Activated T-cell treated with anti-CD3 and anti-CD28 coated beads for 48 hours (primary cell): ENCODE results near the gene DCTN5.

ENCODE experiments used
- DNase-seq: peaks from one replicate; pipeline ENCODE4 v3.0.0-alpha.2; 2020; ENCODE audit warnings: low read depth

DCTN5 gene

GRCh38 chr16:23663918-23664317, 22.7 kb downstream of the DCTN5 start:
- DNase-seq = no peak

DNA sequence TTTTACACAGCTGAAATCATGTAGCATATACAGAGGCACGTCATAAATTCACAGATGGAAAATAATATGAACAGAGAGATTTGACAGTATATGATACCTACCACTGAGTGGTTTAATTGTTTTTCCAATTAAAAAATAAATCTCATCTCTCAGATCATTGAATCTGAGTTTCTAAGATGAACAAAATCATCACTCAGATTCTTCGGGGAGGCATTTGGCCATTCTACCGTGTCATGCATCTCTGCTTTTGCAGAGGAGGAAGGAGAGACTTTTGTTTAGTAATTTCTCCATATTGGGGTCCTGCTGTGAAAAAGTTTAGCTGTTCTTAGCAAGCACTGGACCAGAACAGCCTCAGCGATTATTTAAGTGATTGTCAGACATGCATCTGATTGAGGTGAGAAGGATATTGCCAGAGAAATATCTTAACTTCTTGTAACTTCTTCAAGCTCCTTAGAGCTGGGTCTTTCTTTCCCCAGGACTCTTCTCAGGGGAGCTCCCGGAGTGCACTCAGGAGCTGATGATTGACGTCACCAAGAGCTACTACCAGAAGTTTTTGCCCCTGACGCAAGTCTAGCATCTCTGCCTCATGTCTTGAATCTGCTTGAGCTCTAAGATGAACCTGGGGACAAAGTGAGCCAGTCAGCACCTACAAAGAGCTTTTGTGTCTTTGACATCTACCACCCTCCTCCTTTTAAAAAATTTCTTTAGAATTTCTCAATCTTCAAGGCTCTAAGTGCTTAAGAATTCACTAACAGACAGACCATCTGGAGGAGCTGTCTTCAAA, 25.5 kb downstream of the DCTN5 start:
- DNase-seq = no peak

DNA sequence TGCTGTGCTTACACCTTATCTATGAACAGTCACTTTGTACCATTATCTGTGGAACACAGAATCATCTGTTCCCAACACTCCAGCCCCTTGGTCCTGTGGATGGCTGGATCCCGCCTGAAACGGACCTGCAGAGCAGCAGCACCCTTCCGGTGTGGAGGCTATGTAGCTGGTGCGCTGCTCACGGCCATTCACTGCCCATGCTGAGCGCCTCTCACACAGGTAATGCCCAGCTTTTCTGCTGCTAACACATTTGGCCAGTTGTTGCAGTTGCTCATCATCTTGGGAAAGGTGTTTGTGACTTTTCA, 26.0 kb downstream of the DCTN5 start:
- DNase-seq = no peak

DNA sequence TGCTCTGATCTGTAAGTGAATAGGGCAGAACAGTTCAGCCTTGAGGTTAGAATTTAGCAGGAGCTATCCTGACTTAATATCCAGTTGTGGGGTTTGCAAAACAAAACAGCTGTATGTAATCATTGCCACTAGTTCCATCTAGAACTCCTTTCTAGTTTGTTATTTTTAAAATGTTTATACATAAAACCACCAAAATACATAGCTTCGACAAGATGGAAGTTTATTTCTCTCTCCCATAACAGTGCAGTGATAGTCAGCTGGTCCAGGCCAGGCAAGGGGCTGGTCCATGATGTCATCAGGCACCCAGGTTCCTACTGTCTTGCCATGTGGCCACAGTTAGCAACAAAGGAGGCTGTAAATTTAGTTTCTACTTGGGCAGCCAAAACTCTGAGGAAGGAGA, 27.0 kb downstream of the DCTN5 start:
- DNase-seq = no peak

- DNase-seq = no peak
These were observed 27.6 kb downstream of the DCTN5 start for GRCh38 chr16:23668873-23669272.

DNA sequence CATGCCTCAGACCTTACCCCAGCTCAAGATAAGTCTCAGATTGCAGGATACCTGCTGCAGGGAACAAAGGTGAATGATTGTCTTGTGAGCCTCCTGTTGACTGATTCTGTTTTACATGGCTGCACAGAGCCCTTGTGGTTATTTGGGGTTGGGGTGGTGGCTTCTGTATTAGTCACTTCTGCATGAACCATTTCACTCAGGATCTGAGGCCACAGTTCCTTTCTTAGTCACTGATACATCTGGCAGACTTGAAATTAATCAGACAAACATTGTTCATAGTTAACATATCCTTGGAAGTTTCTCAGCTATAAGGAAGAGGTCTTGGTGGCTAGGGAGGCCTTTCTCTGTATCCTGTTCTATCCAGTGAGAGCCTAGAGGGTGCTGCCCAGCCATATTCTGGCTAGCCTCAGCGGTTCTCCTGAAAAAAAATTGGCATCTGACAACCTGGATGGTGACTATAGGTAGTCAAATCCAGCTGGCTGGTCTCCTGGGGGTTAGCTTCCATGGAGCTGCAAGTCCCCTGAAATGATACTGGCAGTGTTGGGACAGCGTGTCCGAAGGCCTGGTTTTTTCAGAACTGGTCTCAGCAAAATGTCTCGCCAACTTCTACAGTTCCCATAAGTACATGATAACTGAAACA, 29.0 kb downstream of the DCTN5 start:
- DNase-seq = peak; percentile 42

- no peak for DNase-seq
These were observed 32.8 kb downstream of the DCTN5 start for GRCh38 chr16:23673971-23674614.

DNA sequence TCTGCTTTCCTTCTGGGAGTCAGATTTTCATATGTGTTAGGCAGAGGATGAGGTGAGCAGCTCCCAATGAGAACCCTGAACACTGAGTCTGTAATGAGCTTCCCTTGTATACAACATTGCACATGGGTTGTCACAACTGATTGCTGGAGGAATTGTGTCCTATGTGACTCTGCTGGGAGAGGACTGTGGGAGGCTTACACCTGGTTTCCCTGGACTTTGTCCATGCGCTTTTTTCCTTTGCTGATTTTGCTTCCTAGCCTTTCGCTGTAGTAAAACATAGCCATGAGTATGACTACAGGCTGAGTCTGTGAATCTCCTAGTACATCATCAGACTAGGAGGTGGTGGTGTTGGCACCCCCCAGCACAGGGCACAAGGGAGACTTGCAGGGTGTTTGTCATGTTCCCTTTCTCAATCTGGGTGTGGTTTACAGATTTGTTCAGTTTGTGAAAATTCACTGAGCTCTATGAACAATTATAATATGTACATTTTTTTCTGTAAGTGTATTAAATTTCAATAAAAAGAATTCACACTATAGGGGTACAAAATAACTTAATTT, 35.7 kb downstream of the DCTN5 start:
- no peak for DNase-seq

GRCh38 chr16:23678430-23679273, 37.4 kb downstream of the DCTN5 start, which contains the start of gene PLK1:
Gene PLK1 (plus strand): TSS chr16:23678889. CDS start chr16:23678933, 44 bp downstream.
- peak; percentile 82 for DNase-seq

DNA sequence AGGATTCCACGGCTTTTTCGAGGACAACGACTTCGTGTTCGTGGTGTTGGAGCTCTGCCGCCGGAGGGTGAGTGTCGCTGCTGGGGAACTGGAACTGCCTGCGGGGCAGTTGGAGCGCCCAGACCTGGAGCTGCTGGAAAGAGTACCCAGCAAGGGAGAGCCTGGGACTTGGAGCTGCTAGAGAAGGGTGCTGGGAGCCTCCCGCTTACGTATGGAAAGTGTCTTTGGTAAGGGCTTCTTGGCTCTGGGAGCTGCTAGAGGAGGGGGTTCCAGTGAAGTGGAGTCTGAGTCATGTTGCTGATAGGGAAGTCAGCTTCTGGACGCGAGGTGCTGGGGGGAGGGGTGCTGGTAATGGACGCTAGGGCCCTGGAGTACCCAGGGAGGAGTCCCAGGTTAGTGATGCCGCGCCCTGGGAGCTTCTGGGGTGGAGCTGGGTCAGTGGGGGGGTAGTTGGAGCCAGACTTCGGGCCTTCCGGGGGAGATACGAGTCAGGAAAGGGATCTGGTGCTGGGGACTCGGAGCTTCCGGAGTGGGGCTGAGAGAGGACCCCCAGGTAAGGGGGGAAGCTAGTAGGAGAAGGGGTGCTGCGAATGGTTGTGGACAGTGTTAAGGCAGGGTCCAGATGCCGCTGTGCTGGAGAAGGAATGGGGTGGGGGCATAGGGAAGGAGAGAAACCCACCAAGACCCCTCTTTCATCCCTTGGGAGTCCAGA, 38.2 kb downstream of the DCTN5 start:
- DNase-seq = peak; percentile 30

DNA sequence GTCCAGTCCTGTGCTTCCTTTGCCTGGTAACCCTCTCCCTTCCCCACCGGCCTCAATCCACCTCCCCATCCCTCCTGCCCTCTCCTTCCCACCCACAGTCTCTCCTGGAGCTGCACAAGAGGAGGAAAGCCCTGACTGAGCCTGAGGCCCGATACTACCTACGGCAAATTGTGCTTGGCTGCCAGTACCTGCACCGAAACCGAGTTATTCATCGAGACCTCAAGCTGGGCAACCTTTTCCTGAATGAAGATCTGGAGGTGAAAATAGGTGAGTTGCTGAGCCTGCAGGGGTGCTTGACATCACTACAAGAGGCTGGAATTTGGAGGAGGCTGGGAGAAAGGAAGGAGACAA, 38.7 kb downstream of the DCTN5 start:
- DNase-seq = no peak

DNA sequence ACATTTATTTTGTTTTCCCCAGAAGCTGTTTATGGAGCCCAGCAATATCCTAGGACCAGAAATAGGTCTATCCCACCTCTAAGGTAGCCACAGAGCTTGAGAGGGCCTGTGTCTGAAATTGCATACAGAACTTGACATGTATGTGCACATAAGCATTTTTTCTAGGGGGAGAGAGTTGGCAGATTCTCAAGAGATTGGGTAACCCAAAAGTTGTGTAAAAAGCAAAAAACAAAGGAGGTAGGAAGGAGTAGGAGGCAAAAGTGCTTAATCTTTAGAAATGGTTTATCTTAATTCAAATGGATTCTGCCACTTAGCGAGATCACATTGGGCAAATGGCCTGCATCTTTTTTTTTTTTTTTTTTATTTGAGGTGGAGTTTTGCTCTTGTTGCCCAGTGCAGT, 40.9 kb downstream of the DCTN5 start:
- DNase-seq = no peak

GRCh38 chr16:23683487-23683886, 42.2 kb downstream of the DCTN5 start:
- no peak for DNase-seq

- no peak for DNase-seq
These were observed 46.0 kb downstream of the DCTN5 start for GRCh38 chr16:23687034-23687808.

DNA sequence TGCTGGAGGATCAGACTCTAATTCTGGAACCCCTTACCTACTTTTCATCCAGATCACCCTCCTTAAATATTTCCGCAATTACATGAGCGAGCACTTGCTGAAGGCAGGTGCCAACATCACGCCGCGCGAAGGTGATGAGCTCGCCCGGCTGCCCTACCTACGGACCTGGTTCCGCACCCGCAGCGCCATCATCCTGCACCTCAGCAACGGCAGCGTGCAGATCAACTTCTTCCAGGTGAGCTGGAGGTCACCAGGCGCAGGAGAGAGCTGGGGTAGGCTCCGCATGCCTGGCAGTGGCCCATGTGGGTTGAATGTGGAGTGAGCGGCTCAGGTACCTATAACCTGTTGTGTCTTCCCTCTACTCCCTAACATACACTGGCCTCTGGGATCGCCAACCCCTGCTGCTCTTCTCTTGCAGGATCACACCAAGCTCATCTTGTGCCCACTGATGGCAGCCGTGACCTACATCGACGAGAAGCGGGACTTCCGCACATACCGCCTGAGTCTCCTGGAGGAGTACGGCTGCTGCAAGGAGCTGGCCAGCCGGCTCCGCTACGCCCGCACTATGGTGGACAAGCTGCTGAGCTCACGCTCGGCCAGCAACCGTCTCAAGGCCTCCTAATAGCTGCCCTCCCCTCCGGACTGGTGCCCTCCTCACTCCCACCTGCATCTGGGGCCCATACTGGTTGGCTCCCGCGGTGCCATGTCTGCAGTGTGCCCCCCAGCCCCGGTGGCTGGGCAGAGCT, 48.3 kb downstream of the DCTN5 start:
- no peak for DNase-seq

- no peak for DNase-seq
These were observed 49.7 kb downstream of the DCTN5 start for GRCh38 chr16:23690771-23691482.

- DNase-seq = no peak
These were observed 50.4 kb downstream of the DCTN5 start for GRCh38 chr16:23691483-23692189.

GRCh38 chr16:23692190-23692837, 51.0 kb downstream of the DCTN5 start:
- no peak for DNase-seq
